Body of pancreas (tissue), 4 donors: ENCODE results near the gene KNTC1.

Source experiments
- CTCF ChIP-seq, 7 experiments: fragments of 450-650 bp in 4 of 7; fragments of 200-600 bp in 3 of 7; sonication (generic) in 3 of 7; IDR thresholded peaks; one replicate each; pipeline ENCODE4 v1.5.1; 2016 to 2019; ENCODE audit warnings: antibody characterized with exemption in 7 of 7
- POLR2A ChIP-seq, 3 donors: fragments of 450-650 bp; IDR thresholded peaks; one replicate each; pipeline ENCODE4 v1.6.1; 2016; ENCODE audit warnings: antibody characterized with exemption in 3 of 3, mild to moderate bottlenecking in 2 of 3

- TF ChIP-seq POLR2A (IDR thresholded peaks at IDR 0.05) (no peak), CTCF (IDR thresholded peaks at IDR 0.05) (no peak)
Observed at GRCh38 chr12:122571821-122572220, 44.8 kb downstream of the KNTC1 start.
